Measurements from ENCODE around the gene CDC42SE2. TPM values are rescaled to one million over a fixed set of nuclear protein-coding genes. Genes with fewer than 3 reads are reported as not detected.
"Not testable (repeated sequence)": the region's sequence is repeated elsewhere in the genome, so short reads cannot be mapped to it uniquely, and the experiment has no call there.

CDC42SE2 gene
- total RNA-seq, 1 donor from 2014 or later: 8.6 TPM

DNA sequence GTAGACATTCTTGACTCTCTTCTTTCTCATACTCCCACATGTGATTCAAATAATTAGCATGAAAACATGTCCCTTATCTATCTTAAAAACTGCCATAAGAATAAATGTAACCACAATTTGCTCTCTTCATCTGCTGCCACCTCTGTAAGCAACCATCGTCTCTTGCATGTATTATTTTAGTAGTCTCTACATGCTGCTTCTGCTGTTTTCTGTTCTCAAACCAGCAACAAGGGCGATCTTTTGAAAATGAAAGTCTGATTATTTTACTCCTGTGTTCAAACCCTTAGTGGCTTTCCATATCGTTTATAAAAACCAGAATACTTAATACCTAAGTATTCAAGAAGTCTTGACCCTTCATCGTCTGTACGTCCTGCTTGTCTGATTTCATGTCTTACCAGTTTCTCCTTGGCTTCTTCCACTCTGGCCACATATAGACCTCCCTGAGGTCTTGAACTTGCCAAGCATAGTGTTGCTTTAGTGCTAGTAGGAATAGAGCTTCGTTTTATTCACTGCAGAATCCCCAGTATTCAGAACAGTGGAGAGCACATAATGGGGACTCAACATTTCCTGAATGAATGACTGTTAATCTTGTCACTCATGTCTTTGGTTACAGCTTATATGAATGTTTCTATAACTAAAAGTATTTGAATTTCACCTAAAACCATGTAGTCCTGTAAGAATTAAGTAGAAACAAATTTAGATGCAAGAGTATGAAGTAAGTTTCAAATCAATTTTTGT lies 10.6 kb downstream of the CDC42SE2 start:
- intact Hi-C loops (cut with DNase I): no loop called here
- DNase-seq (ENCODE audit: low spot score): no peak

DNA sequence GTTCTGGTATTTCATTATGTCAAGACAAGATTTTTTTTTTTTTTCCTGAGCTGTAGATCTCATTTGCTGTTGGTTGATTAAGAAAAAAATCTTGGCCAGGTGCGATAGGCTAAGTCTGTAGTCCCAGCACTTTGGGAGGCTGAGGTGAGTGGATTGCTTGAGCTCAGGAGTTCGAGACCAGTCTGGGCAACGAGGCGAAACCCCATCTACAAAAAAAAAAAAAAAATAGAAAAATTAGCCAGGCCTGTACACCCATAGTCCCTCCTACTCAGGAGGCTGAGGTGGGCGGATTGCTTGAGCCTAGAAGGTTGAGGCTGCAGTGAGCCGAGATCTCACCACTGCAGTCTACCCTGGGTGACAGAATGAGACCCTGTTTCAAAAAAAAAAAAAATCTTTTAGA lies 12.2 kb downstream of the CDC42SE2 start:
- intact Hi-C loops (cut with DNase I): no loop called here
- DNase-seq (ENCODE audit: low spot score): no peak

DNA sequence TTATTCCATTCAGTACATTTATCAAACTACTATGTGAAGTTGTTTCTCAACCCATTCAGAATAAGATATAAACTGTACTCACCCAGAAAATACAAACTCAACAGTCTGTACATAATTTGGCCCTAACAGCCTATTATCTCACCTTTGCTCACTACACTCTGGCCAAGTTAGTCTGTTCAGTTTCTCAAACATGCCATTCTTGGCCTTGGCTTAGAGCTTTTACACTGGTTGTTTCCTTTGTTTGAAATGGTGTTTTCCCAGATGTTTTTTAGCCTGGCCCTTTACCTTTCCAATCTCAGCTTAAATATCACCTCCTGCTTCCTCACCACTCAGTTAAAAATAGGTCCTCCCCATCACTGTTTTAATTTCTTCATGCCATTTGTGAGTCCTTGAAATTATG lies 13.6 kb downstream of the CDC42SE2 start:
- DNase-seq (ENCODE audit: low spot score): no peak
- intact Hi-C loops (cut with DNase I): no loop called here

DNA sequence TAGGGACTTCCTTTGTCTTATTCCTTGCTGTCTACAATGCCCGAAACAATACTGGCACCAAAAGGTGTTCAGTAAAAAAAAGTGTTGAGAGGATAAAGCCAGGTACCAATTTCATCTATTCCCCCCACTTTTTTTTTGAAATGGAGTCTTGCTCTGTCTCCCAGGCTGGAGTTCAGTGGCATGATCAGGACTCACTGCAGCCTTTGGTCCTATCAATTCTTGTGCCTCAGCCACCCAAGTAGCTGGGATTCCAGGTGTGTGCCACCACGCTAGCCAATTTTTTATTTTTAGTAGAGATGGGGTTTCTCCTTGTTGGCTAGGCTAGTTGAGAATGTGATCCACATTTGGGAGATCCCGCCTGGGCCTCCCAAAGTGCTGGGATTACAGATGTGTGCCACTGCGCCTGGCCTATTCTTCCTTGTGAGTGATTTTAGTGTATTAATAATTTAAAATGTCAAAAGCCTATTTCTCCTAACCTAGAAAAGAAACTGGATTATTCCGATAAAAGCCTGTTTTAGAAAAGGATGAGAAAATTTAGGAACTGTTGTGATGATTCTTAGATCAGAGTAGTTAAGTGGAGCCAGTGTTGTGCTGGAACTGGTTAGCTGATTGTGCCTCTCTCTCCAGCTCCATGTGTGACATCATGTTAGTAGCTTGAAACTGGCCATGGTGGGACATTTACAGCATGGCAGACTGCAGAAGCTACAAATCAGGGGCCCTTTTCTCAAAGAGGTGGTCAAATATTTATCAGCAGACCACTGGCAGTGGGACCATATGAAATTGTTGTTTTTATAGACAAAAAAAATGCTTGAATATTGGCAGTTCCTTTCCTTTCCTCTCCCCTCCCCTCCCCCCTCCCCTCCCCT lies 14.3 kb downstream of the CDC42SE2 start:
- intact Hi-C loops (cut with DNase I): no loop called here
- no peak for DNase-seq (ENCODE audit: low spot score)

DNA sequence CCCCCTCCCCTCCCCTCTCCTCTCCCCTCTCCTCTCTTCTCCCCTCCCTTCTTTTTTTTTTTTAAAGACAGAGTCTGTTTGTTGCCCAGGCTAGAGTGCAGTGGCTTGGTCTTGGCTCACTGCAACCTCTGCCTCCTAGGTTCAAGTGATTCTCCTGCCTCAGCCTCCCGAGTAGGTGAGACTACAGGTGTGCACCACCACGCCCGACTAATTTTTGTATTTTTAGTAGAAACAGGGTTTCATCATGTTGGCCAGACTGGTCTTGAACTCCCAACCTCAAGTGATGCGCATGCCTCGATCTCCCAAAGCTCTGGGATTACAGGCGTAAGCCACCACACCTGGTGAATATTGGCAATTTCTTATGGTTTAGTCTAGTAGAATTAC lies 14.9 kb downstream of the CDC42SE2 start:
- intact Hi-C loops (cut with DNase I); DNase-seq (ENCODE audit: low spot score): not testable (repeated sequence)

DNA sequence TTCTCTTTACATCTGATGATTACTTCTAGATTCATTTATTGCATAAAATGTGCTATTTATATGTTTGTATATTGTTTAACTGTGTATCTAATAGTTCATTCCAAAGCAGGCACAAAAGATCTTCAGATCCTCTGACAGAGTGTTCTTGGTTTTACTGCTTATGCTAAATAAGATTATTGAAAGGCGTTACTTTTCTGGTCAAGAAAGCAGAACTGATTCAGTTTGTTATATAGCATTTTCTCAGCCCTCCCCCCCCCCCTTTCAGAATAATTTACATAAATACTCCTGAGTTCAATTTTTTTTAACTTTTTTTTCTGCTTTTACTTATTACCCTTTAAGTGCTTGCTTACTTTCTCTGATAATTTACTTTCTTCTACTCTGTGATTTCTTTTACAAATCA lies 15.4 kb downstream of the CDC42SE2 start:
- DNase-seq (ENCODE audit: low spot score): no peak
- intact Hi-C loops (cut with DNase I): no loop called here

DNA sequence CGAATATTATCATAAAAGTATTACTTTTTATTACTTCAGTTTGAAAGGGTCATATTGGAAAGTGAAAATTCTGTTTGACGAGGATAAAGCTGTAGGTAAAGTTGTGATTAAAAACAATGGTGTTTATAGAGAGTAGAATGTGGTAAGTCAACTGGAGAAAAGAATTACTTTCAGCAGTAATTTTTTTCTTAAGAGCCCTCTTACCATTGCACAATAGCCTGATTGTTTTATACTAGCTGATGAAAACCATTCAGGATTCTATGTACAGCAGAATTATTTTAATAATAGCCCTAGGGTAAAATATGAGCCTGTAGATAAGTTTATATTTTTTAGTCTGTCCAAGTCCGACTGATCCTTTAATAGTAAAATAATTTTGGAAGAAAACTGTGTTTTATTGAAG lies 16.6 kb downstream of the CDC42SE2 start:
- intact Hi-C loops (cut with DNase I): no loop called here
- DNase-seq (ENCODE audit: low spot score): no peak

DNA sequence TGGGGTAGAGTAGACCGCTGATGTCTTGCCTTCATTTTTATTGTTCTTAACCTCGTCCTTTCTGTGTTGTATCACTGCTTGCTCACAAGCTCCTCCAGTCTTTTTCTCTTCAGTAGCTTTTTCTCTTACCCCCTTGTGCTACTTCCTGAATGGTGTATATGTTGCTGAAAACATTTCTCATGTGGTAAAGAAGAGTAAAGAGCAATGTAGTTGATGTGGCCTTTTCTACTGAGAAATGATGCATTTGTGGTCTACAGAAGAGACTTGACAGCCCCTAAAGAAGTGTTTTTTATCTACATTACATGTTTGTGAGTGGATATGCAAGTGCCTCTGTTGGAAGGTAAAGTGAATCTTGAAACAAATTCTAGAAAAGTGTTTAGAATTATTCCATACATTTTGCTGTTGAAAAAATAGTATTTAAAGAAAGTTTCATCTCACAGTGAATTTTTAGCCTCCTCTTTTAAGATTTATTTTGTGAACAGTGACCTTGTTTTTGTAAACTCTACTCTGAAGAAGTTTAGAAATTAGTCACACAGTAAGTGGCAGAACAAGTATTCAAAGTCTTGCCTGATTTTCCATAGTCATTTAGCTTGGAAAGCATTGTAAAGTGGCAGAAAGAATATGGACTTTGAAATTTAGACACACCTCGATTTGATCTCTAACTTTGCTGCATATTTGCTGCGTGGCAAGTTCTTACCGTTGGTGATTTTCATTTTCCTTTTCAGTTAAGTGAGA lies 17.4 kb downstream of the CDC42SE2 start:
- no peak for DNase-seq (ENCODE audit: low spot score)
- intact Hi-C loops (cut with DNase I): no loop called here

DNA sequence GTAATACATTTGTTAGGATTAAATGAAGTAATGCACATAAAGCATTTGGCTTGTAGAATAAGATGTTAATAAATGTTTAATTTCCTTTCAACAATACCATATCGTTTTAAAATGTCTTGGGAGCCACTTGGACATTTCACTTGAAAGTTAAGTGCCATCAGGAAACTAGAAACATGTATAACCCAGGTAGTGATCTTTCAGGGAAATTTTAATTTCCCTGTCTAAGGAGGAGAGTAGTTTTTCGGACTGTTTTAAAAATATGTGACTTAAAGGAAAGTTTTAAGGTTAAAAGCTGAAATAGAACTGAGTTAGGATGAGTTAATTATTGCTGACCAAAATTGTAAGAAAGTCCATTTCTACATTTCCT lies 18.0 kb downstream of the CDC42SE2 start:
- no peak for DNase-seq (ENCODE audit: low spot score)
- intact Hi-C loops (cut with DNase I): no loop called here

DNA sequence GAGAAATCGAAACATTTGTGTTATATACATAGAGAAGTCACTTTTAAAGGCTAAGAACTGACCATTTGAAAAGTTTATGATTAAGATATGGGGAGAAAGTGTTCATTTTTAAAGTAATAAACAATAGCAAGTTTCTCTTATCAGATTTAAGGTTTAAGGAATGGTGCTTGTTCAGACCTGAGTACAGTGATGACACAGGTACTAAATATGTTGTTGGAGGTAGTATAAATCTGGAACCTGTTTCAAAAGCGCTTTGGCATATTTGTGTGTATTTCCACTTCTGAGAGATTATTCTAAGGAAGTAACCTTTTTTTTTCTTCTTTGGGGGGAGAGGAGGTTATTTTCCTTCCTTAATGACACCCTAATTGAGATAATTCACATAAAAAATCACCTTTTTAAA lies 18.4 kb downstream of the CDC42SE2 start:
- intact Hi-C loops (cut with DNase I): no loop called here
- no peak for DNase-seq (ENCODE audit: low spot score)

DNA sequence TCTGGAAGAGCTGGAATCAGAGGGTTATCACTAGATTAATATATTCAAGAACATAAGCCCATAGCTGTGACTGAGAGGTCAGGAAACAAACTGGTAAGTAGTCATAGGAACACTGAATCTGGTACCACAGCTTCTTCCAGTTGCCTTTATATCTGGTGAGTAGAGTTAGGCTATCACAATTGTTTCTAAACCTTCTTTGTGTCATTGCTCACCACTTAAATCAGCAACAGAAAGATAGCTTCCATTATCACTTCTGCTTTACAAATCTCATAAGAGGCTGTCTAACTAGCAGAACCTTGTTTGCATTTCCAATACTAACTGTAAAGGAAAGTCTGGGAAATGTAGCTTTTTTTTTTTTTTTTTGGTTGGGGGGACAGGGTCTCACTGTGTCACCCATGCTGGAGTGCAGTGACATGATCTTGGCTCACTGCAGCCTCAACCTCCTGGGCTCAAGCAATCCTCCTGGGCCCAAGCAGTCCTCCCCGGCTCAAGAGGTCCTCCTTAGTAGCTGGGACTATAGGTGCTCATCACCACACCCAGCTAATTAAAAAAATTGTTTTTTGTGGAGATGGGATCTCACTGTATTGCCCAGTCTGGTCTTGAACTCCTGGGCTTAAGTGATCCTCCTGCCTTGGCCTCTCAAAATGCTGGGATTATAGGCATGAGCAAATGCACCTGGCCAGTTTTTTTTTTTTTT lies 22.0 kb downstream of the CDC42SE2 start:
- intact Hi-C loops (cut with DNase I): no loop called here
- DNase-seq (ENCODE audit: low spot score): no peak

DNA sequence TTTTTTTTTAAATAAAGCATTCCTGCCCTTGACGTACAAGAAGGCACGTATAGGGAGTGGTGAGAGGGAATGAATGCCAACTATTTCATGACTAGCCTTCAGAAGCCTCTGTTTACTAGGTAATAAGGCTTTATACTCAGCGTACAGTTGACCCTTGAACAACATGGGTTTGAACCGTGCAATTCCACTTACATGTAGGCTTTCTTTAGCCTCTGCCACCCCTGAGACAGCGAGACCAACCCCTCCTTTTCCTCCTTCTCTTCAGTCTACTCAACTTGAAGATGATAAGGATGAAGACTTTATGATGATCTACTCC lies 22.5 kb downstream of the CDC42SE2 start:
- DNase-seq (ENCODE audit: low spot score): no peak
- intact Hi-C loops (cut with DNase I): no loop called here

DNA sequence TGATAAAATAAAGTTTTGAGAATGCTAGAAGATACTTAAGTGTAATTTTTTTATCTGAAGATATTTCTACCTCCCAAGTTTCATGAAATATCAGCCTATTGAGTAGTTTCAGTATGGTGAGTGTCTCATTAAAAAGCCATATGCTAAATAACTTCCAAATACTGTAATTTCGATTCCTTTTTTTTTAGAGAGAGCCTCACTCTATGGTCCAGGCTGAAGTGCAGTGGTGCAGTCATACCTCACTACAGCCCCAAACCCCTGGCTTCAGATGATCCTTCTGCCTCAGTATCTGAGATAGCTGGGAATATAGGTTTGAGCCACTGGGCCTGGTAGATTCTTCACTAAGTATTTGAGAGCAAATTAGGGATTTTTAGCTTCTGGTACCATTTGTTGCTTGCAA lies 24.5 kb downstream of the CDC42SE2 start:
- DNase-seq (ENCODE audit: low spot score): no peak
- intact Hi-C loops (cut with DNase I): no loop called here

DNA sequence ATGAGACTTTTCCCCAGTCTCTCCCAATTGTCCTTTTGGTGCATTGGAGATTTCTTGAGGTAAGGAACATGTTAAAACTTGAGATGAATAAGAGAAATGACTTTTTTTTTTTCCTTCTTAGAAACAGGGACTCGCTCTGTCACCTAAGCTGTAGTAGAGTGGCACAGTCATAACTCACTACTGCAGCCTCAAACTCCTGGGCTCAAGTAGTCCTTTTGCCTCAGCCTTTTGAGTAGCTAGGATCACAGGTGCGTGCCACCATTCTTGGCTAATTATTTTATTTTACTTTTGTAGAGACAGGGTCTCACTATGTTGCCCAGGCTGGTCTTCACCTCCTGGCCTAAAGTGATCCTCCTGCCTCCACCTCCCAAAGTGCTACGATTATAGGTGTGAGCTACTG lies 25.9 kb downstream of the CDC42SE2 start:
- no peak for DNase-seq (ENCODE audit: low spot score)
- intact Hi-C loops (cut with DNase I): no loop called here

DNA sequence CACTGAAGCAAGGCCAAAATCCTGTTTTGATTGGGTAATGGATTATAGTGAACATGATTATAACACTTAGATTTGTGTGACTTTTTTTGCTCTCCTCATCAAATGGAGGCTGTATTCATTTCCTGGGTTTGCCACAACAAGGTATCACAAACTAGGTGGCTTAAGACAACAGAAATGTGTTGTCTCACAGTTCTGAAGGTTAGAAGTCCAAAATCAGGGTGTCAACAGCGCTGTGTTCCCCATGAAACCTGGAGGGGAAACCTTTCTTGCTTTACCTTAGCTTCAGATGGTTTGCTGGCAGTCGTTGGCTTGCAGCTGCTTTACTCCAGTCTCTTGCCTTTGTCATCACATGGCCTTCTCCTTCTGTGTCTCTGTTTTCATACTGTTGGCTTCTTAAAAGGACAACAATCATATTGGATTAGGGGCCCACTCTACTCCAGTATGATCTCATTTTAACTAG lies 32.4 kb downstream of the CDC42SE2 start:
- DNase-seq (ENCODE audit: low spot score): no peak
- intact Hi-C loops (cut with DNase I): no loop called here

DNA sequence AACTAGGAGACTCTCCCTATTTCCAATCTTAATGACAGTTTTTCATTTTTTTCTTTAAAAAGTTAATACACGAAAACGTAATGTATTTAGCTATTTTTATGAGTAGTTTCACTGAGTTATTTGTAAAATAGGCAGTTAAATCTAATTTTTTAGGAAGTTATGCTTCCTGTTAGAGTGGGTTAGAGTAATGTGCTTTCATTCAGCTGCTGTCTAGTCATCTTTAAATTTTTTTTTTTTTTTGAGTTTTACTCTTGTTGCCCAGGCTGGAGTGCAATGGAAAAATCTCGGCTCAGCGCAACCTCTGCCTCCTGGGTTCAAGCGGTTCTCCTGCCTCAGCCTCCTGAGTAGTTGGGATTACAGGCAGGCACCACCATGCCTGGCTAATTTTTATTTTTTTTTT lies 34.0 kb downstream of the CDC42SE2 start:
- intact Hi-C loops (cut with DNase I): no loop called here
- no peak for DNase-seq (ENCODE audit: low spot score)

DNA sequence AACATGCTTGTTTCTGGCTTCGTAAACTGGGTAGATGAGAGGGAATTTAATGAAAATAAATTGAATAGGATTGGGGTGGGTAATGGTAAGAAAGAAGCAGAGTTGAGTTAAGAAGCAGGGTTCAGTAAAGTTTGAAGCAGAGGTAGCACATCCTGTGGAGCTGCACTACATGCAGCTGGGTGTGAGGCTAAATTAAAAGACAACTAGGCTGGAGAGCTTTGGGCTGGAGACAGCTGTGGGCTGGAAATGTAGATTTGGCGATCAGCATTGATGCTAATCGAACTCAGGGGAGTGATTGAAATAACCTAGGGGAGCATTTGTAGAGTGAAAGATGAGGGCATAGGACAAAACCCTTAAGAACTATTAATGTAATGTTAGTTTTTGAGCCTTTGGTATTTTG lies 35.6 kb downstream of the CDC42SE2 start:
- intact Hi-C loops (cut with DNase I): no loop called here

DNA sequence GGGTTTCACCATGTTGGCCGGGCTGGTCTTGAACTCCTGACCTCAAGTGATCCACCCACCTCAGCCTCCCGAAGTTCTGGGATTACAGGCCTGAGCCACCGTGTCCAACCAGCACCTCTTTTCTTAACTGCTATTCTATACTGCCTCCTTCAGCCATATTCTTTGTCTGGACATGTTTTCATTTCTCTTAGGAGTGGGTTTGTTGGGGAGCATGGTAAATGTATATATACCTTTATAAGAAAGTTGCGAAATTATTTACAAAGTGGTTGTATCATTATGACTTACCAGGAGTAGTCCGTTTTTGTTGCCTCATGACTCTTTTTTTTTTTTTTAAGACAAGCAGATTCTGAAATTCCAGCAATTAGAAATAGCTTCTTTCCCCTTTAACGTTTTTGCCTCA lies 38.7 kb downstream of the CDC42SE2 start:
- DNase-seq (ENCODE audit: low spot score): no peak
- intact Hi-C loops (cut with DNase I): no loop called here

More for the DNA sequence above, 35.6 kb downstream of the CDC42SE2 start:
- no peak for DNase-seq (ENCODE audit: low spot score)

DNA sequence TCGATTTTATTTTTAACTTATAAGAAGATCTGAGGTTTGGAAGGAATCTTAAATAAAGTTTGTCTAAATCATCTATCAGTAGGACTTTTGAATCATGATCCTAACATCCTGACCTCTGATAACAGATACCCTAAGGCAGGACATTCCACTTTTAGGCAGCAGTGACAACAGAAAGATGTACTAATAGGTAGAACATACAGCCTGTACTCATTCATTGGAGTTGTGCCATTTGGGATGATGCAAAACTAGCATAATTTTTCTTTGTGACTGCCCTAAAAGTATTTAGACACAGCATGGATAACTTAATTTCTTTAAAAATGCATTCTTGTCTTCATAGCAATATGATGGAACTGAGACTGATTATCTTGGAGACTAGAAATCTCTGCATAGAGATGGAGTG lies 39.7 kb downstream of the CDC42SE2 start:
- DNase-seq (ENCODE audit: low spot score): no peak
- intact Hi-C loops (cut with DNase I): no loop called here

DNA sequence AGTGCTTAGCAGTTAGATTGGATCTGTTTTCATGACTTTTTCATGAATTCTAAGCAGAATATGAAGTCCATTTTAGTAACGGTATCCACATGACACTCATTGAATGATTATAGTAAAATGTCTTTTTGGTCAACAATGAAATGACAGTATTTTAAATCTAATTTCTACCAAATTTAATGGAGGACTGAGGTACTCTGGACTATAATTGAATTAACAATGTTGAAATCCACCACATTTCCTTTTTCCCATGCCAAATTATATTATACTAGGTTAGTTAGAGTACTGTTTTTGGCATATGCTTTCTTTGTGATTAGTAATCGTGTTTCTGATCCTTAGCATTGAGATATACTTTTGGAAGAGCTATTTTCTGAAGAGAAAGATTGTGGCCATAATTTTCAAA lies 40.6 kb downstream of the CDC42SE2 start:
- DNase-seq (ENCODE audit: low spot score): no peak
- intact Hi-C loops (cut with DNase I): no loop called here
